GM12892 (cell line): ENCODE data around the gene GRID1.

Experiments used
- POLR2A ChIP-seq: IDR thresholded peaks from 2 replicates; pipeline ENCODE4 v1.6.1; 2011; ENCODE audit warnings: low read depth, low read length, control low read depth
- TAF1 ChIP-seq: IDR thresholded peaks from 2 replicates; pipeline ENCODE4 v1.6.1; 2011; ENCODE audit warnings: low read depth, mild to moderate bottlenecking, control low read depth, low read length, borderline replicate concordance

GRCh38 chr10:86374664-86375063 is 8.1 kb upstream of the GRID1 start:
- TF ChIP-seq TAF1 (no peak), POLR2A (no peak)
